Sigmoid colon (tissue), 4 donors: ENCODE data around the gene PPP1R37.

Source experiments
- EP300 ChIP-seq, 4 donors: sonication (generic); formaldehyde crosslinking; IDR thresholded peaks; one replicate each; pipeline ENCODE4 v1.6.1; 2017; ENCODE audit warnings: antibody characterized with exemption in 4 of 4
- POLR2A ChIP-seq, 2 donors: fragments of 450-650 bp; IDR thresholded peaks; one replicate each; pipeline ENCODE4 v1.6.1; 2016; ENCODE audit warnings: antibody characterized with exemption in 2 of 2, mild to moderate bottlenecking in 2 of 2, moderate library complexity in 2 of 2
- POLR2AphosphoS5 ChIP-seq, 4 donors: sonication (generic); formaldehyde crosslinking; IDR thresholded peaks; one replicate each; pipeline ENCODE4 v1.6.1; 2017; ENCODE audit warnings: antibody characterized with exemption in 4 of 4
- TF ChIP-seq, protein P1 (sequence below), 4 experiments: fragments of 450-650 bp in 3 of 4; fragments of 200-600 bp in 1 of 4; IDR thresholded peaks; one replicate each; pipeline ENCODE4 v1.5.1; 2016 to 2019; ENCODE audit warnings: antibody characterized with exemption in 4 of 4, mild to moderate bottlenecking in 3 of 4, moderate library complexity in 2 of 4

DNA sequence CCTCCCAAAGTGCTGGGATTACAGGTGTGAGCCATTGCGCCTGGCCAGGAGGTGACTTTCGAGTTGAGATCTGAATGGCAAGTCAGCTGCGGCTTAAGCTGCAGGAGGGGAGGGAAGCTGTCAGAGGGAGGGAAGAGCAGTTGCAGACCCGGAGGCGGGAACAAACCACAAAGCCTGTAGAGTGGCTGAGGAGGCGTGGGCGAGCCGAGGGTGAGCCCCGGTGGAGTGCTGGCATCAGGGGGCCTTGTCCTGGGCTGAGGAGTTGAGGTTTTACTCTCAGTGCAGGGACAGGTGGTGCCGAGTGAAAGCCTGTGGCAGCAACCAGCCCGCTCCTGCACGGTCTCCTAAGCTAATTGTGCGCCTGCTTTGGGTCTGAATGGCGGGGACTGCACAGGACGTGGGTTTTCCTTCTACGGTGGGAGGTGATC, 24.2 kb downstream of the PPP1R37 start:
- TF ChIP-seq, protein P1, sequence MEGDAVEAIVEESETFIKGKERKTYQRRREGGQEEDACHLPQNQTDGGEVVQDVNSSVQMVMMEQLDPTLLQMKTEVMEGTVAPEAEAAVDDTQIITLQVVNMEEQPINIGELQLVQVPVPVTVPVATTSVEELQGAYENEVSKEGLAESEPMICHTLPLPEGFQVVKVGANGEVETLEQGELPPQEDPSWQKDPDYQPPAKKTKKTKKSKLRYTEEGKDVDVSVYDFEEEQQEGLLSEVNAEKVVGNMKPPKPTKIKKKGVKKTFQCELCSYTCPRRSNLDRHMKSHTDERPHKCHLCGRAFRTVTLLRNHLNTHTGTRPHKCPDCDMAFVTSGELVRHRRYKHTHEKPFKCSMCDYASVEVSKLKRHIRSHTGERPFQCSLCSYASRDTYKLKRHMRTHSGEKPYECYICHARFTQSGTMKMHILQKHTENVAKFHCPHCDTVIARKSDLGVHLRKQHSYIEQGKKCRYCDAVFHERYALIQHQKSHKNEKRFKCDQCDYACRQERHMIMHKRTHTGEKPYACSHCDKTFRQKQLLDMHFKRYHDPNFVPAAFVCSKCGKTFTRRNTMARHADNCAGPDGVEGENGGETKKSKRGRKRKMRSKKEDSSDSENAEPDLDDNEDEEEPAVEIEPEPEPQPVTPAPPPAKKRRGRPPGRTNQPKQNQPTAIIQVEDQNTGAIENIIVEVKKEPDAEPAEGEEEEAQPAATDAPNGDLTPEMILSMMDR (IDR thresholded peaks at IDR 0.05): no peak
- TF ChIP-seq POLR2A (IDR thresholded peaks at IDR 0.05) (no peak), EP300 (IDR thresholded peaks at IDR 0.05) (no peak), POLR2AphosphoS5 (IDR thresholded peaks at IDR 0.05) (no peak)
